Suprapubic skin (tissue), 3 donors: ENCODE data around the gene SCGB3A1.

Experiments
- POLR2A ChIP-seq, 2 donors: fragments of 450-650 bp; IDR thresholded peaks; one replicate each; pipeline ENCODE4 v1.6.1; 2017; ENCODE audit warnings: antibody characterized with exemption in 2 of 2, mild to moderate bottlenecking in 2 of 2, moderate library complexity in 2 of 2
- TF ChIP-seq, protein P1 (sequence below), 2 donors: fragments of 200-600 bp in 1 of 2; fragments of 450-650 bp in 1 of 2; sonication (generic) in 1 of 2; IDR thresholded peaks; one replicate each; pipeline ENCODE4 v1.5.1; 2016 to 2019; ENCODE audit warnings: antibody characterized with exemption in 2 of 2, mild to moderate bottlenecking in 1 of 2, moderate library complexity in 1 of 2

DNA sequence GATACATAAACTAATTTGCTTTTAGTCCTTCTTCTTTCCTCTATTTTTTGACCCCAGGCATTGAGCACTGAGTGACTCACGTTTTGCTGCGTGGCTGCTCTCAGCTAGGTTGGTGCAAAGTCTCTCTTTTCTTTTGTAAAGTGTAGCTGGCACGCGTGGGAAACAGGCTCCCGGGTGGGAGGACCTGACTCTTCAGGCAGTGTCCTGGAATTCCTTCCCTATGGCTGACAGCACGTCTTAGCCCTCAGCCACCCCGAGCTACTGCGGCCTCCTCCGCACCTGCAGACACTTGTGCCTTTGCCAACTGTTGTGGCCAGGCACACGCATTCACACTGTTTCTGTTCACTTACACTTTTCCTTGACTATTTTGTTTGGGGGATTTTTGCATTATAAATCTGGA is 877 bp upstream of the SCGB3A1 start:
- TF ChIP-seq, protein P1, sequence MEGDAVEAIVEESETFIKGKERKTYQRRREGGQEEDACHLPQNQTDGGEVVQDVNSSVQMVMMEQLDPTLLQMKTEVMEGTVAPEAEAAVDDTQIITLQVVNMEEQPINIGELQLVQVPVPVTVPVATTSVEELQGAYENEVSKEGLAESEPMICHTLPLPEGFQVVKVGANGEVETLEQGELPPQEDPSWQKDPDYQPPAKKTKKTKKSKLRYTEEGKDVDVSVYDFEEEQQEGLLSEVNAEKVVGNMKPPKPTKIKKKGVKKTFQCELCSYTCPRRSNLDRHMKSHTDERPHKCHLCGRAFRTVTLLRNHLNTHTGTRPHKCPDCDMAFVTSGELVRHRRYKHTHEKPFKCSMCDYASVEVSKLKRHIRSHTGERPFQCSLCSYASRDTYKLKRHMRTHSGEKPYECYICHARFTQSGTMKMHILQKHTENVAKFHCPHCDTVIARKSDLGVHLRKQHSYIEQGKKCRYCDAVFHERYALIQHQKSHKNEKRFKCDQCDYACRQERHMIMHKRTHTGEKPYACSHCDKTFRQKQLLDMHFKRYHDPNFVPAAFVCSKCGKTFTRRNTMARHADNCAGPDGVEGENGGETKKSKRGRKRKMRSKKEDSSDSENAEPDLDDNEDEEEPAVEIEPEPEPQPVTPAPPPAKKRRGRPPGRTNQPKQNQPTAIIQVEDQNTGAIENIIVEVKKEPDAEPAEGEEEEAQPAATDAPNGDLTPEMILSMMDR (IDR thresholded peaks at IDR 0.05): no peak
- TF ChIP-seq POLR2A (IDR thresholded peaks at IDR 0.05): no peak
